TTC549 (cell line): Measurements from ENCODE around the gene ZNF724.
A peak's percentile ranks its signal among the peaks of the same experiment; 100 is the strongest.
"Not testable (repeated sequence)": the region's sequence is repeated elsewhere in the genome, so short reads cannot be mapped to it uniquely, and the experiment has no call there.

ENCODE experiments used
- FAIRE-seq: peaks from 2 replicates; lab custom pipeline; 2012; peaks lifted over from hg19 to GRCh38; lab: Jason Lieb, UNC

The ZNF724 gene

GRCh38 chr19:23249911-23250649 is at the start of gene ZNF724:
TSS of gene ZNF724 (minus strand) at chr19:23250394. CDS start at chr19:23250242, 152 bp downstream.
- FAIRE-seq, result peak; percentile 97

DNA sequence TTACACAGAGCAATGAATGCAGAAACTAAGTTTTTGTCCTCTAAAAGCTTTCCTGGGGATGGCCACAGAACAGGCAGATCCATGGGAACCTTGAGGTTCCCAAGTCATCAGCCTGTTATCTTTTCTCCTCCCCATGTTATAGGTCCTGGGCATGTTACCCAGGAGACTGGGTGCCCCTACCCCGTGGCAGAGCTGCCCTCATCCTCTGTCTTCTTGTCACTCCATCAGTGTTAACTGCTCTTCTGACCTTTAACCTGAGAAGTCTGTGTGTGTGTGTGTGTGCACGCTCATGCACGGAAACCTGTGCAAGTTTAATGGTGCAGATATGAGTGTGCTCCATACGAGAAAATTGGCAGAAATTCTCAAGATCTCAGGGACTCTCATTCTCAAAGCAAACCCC is 43.9 kb upstream of the ZNF724 start:
- no peak for FAIRE-seq

- not testable (repeated sequence) for FAIRE-seq
Measured at GRCh38 chr19:23289966-23290365, 39.8 kb upstream of the ZNF724 start.

- FAIRE-seq, result no peak
Measured at GRCh38 chr19:23287620-23288019, 37.4 kb upstream of the ZNF724 start.

- FAIRE-seq, result no peak
Measured at GRCh38 chr19:23286477-23286876, 36.3 kb upstream of the ZNF724 start.

DNA sequence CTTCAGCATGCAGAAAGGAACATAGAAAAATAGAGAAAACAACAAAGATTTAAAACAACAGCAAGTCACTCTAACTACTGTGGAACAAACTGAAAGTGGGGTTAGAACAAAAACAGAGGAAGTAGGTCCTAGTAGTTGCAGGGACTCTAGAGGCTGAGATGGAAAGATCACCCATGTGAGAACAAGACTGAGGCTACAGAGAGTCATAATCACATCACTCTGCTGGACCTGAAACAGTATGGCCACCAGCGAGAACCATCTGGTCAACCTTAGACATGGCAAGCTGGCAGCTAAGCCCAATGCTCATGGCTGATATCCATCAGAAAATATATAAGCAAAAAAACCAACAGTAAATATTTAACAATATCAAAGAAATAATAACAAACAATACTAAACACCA is 35.8 kb upstream of the ZNF724 start:
- no peak for FAIRE-seq

GRCh38 chr19:23285326-23285725 is 35.1 kb upstream of the ZNF724 start:
- FAIRE-seq, result not testable (repeated sequence)

- FAIRE-seq, result no peak
Measured at GRCh38 chr19:23283925-23284324, 33.7 kb upstream of the ZNF724 start.

DNA sequence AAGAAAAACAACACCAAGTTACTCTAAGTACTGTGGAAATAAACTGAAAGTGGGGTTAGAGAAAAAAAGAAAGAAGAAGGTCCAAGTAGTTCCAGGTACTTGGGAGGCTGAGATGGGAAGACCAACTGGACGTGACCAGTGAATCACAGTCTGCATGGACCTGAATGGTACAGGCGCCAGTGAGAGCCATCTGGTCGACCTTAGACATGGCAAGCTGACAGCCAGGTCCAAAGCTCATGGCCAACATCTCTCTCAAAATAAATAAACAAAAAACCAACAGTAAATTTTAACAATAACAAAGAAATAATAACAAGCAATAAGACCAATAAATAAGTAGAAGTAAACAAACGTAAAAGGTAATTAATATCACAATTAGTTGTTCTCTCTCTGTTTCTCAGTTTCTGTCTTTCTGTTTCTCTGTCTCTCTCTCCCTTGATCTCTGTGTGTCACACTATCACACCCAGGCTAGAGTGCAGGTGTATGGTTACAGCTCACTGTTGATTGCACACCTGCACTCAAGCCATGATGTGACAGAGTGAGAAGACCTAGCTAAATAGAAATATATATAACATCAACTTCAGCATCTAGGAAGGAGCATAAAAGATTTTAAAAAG is 31.6 kb upstream of the ZNF724 start:
- FAIRE-seq, result no peak

- not testable (repeated sequence) for FAIRE-seq
Measured at GRCh38 chr19:23278118-23278517, 27.9 kb upstream of the ZNF724 start.

DNA sequence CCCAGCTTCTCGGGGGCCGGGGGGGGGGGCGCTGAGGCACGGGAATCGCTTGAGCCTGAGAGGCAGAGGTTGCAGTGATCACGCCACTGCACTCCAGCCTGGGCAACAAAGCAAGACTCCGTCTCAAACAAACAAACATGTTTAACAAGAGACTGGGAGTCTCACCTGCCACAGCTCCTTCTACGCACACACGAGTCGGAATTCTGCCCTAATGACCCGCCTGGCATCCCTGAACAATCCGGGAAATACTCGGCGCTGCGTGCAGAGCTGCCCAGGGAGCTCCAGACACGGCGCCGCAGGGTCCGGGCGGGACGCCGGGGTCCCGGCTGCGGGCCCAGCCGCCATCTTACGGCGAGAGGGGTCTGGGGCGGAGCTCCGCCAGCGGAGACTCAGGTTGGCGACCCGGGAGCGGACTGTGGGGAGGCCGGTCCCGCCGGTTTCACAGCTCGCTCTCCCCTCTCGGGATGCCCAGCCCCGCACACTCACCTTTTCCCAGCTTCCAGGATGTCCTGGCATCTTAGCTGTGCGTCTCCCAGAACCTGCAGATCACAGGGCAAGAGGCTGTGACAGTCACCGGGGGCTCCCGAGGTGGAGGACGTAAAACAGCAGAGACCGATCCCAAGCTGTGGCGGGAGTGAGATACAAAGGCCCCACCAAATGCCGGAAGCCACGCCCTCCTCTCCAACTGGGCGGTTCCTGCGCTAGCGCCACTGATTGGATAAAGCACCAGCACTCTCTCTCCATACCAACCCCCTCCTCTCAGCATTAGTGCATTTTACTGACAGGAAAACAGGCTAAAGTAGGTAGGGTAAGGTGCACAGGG is 23.6 kb upstream of the ZNF724 start:
- FAIRE-seq, result peak; percentile 38

GRCh38 chr19:23273022-23273589 is 22.9 kb upstream of the ZNF724 start:
- no peak for FAIRE-seq

GRCh38 chr19:23263870-23264590 is 13.8 kb upstream of the ZNF724 start:
- no peak for FAIRE-seq

DNA sequence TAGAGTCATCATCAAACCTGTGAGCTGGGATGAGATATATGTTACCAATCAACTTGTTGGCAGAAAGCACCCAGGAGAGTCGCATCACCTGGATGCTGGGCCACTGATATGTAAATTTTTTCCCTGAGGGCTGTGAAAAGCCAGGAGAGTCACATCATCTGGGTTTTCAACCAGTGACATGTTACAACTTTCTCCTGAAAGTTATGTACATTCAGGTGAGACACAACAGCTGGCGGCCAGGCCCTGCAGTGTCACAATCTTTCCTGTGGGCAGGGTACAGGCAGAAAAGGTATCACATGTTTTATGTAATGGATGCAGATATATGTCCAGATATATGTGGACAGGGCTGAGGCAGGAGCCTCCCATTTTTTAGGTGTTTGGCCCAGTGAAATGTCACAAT is 13.2 kb upstream of the ZNF724 start:
- FAIRE-seq, result no peak

- no peak for FAIRE-seq
Measured at GRCh38 chr19:23262920-23263319, 12.7 kb upstream of the ZNF724 start.

DNA sequence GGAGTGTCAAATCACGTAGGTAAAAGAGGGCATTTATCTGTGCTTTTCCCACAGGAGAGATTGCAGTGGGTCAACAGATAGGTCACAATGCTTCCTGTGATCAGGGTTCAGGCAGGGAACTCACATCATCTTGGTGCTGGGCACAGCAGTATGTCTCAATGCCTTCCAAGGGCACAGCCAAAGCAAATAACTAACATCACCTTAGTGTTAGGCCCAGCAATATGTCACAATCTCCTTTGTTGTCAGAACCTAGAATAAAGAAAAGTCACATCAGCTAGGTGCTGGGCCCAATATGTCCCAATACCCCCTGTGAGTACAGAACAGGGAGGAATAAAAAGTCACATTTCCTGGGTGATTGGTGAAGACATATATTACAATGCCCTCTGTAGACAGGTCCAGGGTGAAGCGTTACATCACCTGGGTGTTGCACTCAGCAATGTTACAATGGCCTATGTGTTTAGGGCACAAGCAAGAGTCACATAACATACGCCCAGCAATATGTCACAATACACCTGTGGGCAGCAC is 11.4 kb upstream of the ZNF724 start:
- FAIRE-seq, result no peak

- no peak for FAIRE-seq
Measured at GRCh38 chr19:23260956-23261355, 10.8 kb upstream of the ZNF724 start.

GRCh38 chr19:23259961-23260360 is 9.8 kb upstream of the ZNF724 start:
- no peak for FAIRE-seq

DNA sequence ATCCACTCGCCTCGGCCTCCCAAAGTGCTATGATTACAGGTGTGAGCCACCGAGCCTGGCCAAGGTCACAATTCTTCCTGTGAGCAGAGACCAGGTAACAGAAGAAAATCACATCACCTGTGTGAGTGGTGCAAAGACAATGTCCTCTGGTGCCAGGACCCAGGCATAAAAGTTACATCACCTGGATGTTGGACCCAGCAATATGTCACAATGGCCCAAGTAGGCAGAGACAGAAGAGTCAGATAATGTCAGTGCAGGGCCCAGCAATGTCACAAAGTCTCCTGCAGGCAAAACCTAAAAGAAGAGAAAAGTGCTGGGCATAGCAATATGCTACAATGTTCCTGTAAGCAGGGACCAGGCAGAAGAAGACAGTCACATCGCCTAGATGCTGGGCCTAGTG is 5.5 kb upstream of the ZNF724 start:
- no peak for FAIRE-seq

DNA sequence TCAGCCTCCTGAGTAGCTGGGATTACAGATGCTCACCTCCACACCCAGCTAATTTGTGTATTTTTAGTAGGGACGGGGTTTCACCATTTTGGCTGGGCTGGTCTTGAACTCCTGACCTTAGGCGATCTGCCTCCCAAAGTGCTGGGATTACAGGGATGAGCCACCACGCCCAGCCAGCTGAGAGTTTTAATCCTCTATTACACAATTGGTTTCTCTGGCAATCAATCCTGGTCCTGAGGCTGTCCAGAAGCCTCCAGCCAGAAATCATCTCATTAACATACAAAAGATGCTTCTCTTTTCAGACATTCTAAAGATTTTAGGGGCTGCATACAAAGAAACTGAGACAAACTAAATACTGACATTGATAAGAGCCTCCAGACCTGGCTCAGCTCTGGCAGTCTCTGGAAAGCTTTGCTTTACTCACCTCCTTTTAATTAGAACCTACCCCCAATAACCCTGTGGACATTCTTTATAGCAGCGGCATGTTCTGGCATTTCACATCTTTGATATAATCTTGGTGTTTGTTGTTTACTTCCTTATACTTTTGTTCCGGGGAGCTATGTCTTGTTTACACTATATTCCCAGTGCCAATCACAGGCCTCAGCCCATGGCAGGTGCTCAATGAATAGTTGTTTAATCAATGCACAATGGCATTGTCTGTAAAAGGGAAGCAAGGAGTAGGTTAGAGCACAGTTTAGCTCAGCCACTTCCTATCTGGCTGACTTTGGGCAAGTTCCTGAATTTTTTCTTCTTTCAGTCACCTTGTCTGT is 4.1 kb upstream of the ZNF724 start:
- no peak for FAIRE-seq

GRCh38 chr19:23253256-23253655 is 3.1 kb upstream of the ZNF724 start:
- not testable (repeated sequence) for FAIRE-seq
